GM21723 (cell line): ENCODE results near the gene AK4.

Source experiments
- ATAC-seq: cut with Tn5 transposase; IDR thresholded peaks from one replicate; pipeline ENCODE4 v1.9.1; 2021; ENCODE audit warnings: mild to moderate bottlenecking, moderate library complexity; ENCODE audit not compliant: unreplicated experiment

Gene AK4

DNA sequence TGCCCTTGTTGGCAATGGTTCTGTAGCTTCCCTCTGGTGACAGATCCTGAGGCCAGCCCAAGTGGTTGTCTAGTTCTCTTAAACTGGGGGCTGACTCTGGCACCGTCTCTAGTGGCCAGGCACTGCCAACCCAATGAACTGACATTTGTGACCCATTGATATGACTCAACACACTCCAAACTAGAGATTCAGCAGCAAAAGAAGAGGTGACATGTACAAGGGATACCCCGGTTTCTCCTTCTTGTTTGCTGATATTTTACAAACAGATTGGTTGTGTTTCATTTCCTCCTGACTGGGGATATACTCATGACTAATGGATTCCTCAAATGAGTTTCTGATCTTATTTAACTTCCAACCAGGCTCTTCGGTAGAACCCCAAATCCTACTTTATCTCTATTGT is 95.5 kb downstream of the AK4 start:
- ATAC-seq = no peak

DNA sequence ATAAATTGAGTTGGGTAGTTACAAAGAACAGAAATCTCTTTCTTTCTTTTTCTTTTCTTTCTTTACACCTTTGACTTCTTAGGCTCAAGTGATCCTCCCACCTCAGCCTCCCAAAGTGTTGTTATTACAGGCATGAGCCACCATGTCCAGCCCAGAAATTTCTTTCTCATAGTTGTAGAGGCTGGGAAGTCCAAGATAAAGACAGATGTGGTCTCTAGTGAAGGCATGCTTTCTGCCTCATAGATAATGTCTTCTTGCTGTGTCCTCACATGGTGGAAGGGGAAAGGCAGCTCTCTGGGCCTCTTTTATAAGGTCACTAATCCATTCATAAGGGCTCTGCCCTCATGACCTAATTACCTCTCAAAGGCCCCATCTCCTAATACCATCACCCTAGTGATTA is 97.3 kb downstream of the AK4 start:
- no peak for ATAC-seq

DNA sequence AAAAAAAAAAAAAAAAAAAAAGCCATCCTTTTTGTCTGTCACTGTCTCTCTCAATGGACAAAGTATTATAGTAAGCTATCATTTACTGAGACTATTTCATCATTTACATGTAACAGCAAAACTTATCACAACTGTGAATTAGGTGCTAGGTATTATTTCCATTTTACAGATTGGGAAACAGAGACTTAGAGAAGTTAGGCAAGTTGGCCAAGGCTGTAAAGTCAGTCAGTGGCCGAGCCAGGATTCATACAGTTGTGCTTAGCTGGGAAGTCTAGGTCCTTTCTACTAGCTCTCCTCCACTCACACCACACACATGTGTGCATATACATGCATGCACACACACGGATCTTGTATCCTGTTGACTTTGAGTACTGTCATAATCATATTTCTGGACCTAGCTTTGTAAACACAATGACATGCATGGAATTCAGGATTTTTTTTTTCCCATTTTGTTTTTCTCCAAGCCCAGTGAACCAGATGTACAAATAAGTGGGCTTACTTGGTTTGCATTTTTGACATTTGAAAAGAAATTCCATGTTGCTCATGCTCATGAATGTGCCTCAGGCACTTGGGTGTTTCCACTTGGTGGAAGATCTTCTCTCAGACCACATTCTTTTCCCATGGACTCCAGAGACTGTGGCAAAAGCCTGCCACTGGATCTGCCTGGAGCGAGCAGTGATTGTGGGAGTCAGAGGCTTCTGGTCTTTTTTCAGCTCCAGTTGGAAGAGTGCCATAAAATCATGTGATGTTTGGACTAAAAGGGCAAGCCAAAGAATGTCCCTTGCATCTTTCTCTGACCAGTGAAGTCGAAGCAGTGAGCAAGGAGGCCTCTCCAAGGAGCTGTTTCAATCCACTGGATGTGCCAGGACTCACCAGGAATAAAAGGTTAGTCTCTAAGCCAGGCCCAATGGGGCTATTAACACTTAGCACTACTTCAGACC is 99.7 kb downstream of the AK4 start:
- no peak for ATAC-seq

GRCh38 chr1:65250826-65251225 is 102.8 kb downstream of the AK4 start:
- ATAC-seq = no peak

- peak; percentile 44 for ATAC-seq
These were observed 105.9 kb downstream of the AK4 start for GRCh38 chr1:65253800-65254319.

DNA sequence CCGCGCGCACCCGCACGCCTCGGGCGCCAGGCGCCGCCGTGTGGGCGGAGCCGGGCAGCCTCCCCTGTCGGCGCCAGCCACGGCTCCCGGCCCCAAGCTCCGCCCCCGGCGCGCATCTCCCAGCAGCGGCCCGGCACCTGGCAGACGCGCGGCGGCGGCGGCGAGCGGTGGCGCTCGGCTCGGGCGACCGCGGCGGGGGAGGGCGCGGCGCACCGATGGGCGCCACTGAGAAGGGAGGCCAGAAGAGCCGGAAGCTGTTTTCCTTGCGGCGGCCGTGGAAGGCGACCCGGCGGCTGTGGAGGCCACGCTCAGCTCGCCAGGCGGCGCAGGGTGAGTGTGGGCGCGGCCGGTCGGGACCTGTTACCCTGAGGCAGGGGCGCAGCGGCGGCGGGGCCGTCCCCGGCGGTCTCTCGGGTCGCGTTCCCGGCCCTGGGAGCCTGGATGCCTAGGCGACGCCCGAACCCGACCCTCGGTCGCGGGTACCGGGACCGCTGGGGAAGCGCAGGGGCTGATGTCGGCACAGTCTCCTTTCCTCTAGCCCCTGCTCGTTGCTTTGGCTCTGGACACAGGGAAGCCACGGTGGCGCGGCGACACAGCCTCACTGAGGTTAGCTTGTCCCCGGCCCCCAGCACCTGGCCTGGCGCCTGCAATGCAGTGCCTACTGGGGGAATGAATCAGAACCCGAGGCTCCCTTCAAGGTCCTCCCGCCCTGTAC is 106.5 kb downstream of the AK4 start:
- peak; percentile 97 for ATAC-seq

- no peak for ATAC-seq
These were observed 107.1 kb downstream of the AK4 start for GRCh38 chr1:65255035-65255655.

DNA sequence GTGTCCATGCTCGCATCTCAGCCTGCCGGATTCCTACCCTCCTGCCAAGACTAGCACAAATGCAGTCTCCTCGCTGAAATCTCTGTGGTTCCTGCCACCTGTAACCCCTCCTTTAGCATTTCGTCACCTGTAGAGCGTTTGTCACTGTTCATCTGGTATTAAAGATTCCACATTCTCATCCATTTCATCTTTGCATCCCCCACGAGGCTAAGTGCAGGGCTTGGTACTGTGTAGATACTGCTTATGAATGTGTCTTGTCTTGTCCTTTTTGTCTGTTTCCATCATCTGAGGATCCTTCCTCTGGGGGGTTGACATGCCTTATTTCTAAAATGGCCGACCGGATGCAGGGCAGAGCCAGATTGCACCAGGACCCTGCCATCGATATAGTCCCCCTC is 107.7 kb downstream of the AK4 start:
- ATAC-seq = no peak

- ATAC-seq = no peak
These were observed 109.1 kb downstream of the AK4 start for GRCh38 chr1:65256860-65257708.

- no peak for ATAC-seq
These were observed 110.1 kb downstream of the AK4 start for GRCh38 chr1:65258106-65258505.

DNA sequence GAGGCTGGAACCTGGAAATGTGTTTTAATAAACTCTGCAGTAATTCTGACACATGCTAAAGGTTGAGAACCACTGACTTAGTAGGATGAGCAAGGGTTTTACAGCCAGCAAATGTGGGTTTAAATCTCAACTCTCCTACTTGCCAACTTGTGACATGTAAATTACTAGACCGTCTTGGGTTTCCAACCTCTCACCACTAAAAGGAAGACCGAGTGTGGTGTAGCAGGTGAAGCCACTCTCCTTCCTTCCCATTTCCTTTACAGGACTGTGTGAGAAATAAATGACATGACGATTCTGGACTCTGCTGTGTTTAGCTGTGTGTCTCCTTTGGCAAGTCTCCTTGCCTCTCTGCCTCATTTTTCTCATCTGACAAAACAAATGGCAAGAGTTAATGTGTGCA is 111.8 kb downstream of the AK4 start:
- ATAC-seq = no peak

DNA sequence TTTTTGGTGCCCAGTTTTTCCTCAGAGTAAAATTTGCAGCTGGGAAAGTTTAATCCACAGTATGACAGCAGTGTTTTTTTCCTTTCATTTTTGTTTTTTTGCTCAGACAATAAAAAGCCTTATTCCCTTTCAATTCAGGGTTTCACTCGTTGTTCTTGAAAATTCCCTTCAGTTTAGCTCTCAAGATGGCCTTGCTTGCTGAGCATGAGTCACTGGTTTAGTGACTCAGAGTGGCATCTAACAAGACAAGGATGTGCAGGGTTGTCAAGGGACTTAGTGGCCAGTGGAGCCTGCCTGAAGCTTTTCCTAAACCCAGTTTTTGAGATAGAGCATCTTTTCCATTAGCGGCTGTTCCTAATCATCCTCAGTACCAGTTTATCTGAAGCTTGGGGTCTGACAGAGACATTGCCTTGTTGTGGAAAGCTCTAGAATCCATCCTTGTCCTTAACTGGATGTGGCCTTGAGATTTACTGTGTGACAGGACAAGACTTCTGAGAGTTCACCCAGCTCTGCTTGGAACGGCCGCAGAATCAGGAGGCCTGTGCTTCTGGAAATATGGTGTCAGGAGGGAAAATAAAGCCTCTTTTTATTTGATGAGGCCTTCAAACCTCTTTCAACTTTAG is 113.0 kb downstream of the AK4 start:
- ATAC-seq = peak; percentile 47

- ATAC-seq = no peak
These were observed 115.3 kb downstream of the AK4 start for GRCh38 chr1:65263286-65263685.

DNA sequence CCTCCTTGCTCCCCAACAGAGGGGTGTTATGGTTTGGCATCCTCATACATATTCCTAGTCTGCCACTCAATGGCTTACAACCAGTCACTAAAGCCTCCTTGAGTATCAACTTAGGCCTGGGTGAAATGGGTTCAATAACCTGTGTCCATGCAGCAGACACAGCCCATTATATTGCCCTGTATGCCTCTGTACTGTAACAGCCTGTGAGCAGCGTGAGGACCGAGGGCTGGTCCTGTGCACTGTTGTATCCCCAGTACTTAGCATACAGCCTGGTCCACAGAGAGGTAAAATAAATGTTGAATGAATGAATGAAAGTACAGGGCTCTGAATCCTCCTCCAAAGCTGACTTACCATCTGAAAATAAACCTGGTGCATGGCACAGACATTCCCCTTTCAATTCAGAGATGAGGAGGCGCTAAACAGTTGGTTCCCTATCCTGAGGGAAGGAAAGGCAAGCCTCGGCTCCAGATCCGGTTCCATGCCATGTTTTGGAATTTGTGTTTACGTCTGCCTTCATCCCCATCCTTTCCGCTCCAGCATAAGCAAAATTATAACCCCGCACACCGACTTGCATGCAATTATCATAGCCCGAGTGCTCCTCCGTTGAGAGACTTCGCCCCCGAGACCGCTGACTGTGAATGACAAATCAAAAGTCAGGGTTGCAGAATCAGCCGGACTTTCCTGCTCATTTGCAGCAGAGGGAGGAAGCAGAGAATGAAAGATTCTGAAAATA is 116.4 kb downstream of the AK4 start:
- ATAC-seq = no peak

DNA sequence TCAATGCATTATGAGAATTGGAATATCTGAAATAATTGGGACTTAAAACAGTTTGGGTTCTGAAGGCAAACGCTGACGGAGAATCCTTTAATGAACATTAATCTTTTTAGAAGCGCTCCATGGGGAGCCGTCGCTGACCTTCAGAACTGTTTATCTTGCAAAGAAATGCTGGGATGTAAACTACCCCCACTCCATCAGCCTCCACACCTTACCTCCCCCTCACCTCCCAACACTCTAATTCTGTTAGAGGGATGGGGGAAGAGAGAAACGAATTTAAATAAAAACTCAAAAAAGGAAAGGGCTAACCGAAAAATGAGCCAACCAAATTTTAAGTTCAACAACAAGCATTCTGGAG is 117.3 kb downstream of the AK4 start:
- ATAC-seq = no peak

- peak; percentile 70 for ATAC-seq
These were observed 117.8 kb downstream of the AK4 start for GRCh38 chr1:65265651-65266351.

DNA sequence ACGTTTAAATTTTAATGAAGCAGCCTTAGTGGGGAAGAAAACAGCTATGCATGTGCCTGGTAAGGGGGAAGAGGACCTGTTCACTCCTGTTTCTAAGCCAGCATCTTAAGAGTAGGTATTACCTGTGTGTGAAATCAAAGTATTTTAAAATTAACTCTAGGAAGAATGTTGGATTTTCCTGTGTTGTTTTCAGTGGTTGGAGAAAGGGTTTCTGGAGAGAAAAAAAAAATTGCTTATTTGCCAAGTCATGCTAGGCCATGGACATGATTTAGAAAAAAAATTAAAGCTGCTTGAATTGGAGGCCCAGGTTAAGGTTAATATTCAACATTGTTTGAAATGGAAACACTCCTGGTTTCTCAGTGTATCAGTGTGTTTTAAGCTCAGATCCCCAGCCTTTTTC is 118.5 kb downstream of the AK4 start:
- no peak for ATAC-seq

GRCh38 chr1:65267271-65267670 is 119.3 kb downstream of the AK4 start:
- ATAC-seq = no peak

DNA sequence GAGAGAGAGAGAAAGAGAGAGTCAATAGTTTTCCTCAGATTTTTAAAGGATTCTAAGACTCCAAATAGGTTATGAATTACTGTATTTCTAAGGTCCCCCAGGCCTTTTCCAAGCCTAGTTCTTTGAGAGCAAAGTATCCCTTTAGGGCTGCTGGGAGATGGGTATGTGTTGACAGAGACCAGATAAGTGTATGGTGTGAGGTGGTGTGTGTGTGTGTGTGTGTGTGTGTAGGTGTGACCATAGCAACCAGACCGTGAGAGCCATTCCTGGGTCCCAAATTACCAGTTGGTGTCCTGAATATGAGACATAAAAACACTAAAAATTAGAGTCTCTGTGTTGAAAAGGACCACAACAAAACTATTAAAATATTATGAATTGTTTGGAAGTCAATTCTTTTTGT is 119.7 kb downstream of the AK4 start:
- no peak for ATAC-seq
